ENCODE measurements around the gene PALLD.
A peak's percentile ranks its signal among the peaks of the same experiment; 100 is the strongest.

PALLD gene

GRCh38 chr4:168688584-168688983, 191.7 kb downstream of the PALLD start:
- TF ChIP-seq CTCF (conservative IDR thresholded peaks at IDR 0.05; ENCODE audit: low read depth, low read length): no peak
- H3K4me3 ChIP-seq (ENCODE audit: low read length): no peak overlapping the region
- DNase-seq (ENCODE audit: low read depth): no peak

- no peak for DNase-seq (ENCODE audit: low read depth)
- no peak for TF ChIP-seq CTCF (conservative IDR thresholded peaks at IDR 0.05; ENCODE audit: low read depth, low read length)
- H3K4me3 ChIP-seq (ENCODE audit: low read length): no peak overlapping the region
These were observed 192.9 kb downstream of the PALLD start for GRCh38 chr4:168689791-168690190.

GRCh38 chr4:168690199-168690598, 193.3 kb downstream of the PALLD start:
- no peak for TF ChIP-seq CTCF (conservative IDR thresholded peaks at IDR 0.05; ENCODE audit: low read depth, low read length)
- no peak overlapping the region for H3K4me3 ChIP-seq (ENCODE audit: low read length)
- no peak for DNase-seq (ENCODE audit: low read depth)

GRCh38 chr4:168691631-168692369, 194.9 kb downstream of the PALLD start:
- DNase-seq (ENCODE audit: low read depth): no peak
- no peak for TF ChIP-seq CTCF (conservative IDR thresholded peaks at IDR 0.05; ENCODE audit: low read depth, low read length)
- no peak overlapping the region for H3K4me3 ChIP-seq (ENCODE audit: low read length)

GRCh38 chr4:168693750-168694490, 197.1 kb downstream of the PALLD start:
- no peak for DNase-seq (ENCODE audit: low read depth)
- no peak overlapping the region for H3K4me3 ChIP-seq (ENCODE audit: low read length)
- no peak for TF ChIP-seq CTCF (conservative IDR thresholded peaks at IDR 0.05; ENCODE audit: low read depth, low read length)

- no peak for TF ChIP-seq CTCF (conservative IDR thresholded peaks at IDR 0.05; ENCODE audit: low read depth, low read length)
- no peak overlapping the region for H3K4me3 ChIP-seq (ENCODE audit: low read length)
- DNase-seq (ENCODE audit: low read depth): peak; percentile 5
These were observed 197.8 kb downstream of the PALLD start for GRCh38 chr4:168694667-168695066.

GRCh38 chr4:168695288-168695687, 198.4 kb downstream of the PALLD start:
- no peak overlapping the region for H3K4me3 ChIP-seq (ENCODE audit: low read length)
- DNase-seq (ENCODE audit: low read depth): no peak
- TF ChIP-seq CTCF (conservative IDR thresholded peaks at IDR 0.05; ENCODE audit: low read depth, low read length): no peak

All from retinal pigment epithelial cell (primary cell).